HepG2 (cell line): Measurements from ENCODE around the gene HCFC2. TPM values are rescaled to one million over a fixed set of nuclear protein-coding genes. Genes with fewer than 3 reads are reported as not detected.

Source experiments
- ATAC-seq: fragments of 200-7000 bp; cut with Tn5 transposase; 3 replicates; pipeline ENCODE4 v1.9.1; 2020; ENCODE audit warnings: mild to moderate bottlenecking, moderate library complexity
- BruUV-seq: library from RNA; stranded (reverse); fragments of 400-500 nt; replicated peaks from 2 replicates; lab custom pipeline; 2021; lab: Mats Ljungman, UMichigan
- CTCF ChIA-PET: fragments of 300-600 bp; formaldehyde crosslinking; extraction: SDS; loops from one replicate; lab custom pipeline; 2021; ENCODE audit warnings: low total read pairs, inconsistent platforms, low intra/inter-chr PET ratio; lab: Yijun Ruan, JAX
- POLR2A ChIA-PET: fragments of 350-600 bp; sonication (Branson Sonifier 250); formaldehyde crosslinking; loops from one replicate; lab custom pipeline; 2020; ENCODE audit warnings: antibody characterized with exemption, inconsistent platforms; lab: Yijun Ruan, JAX
- DNase-seq: peaks from one replicate; pipeline ENCODE4 v3.0.0-alpha.2; 2015; ENCODE audit warnings: low spot score
- FAIRE-seq: peaks from 3 replicates; lab custom pipeline; 2011; peaks lifted over from hg19 to GRCh38; lab: Jason Lieb, UNC
- H2AFZ ChIP-seq: one replicate; pipeline ENCODE4 v1.6.1; 2011; ENCODE audit warnings: low read length, inconsistent platforms
- H3K27ac ChIP-seq: fragments of 300-600 bp; 3 replicates; pipeline ENCODE4 v1.8.0; 2011; ENCODE audit warnings: mixed run types, mild to moderate bottlenecking, mixed read lengths, low read length, inconsistent platforms; ENCODE audit not compliant: insufficient read depth; ENCODE audit errors: extremely low read length
- H3K27me3 ChIP-seq, 2 experiments: fragments of 200-600 bp in 1 of 2; 2 replicates in 1 of 2; 3 replicates in 1 of 2; pipeline versions ENCODE4 v1.6.0 to v1.8.0; 2011; ENCODE audit warnings: low read length in 2 of 2, mild to moderate bottlenecking in 2 of 2, moderate library complexity in 2 of 2, inconsistent platforms in 1 of 2; ENCODE audit not compliant: insufficient read depth in 2 of 2, control insufficient read depth in 1 of 2
- H3K36me3 ChIP-seq, 2 experiments: fragments of 200-600 bp in 1 of 2; replicated peaks in 1 of 2; 2 replicates in 1 of 2; 3 replicates in 1 of 2; pipeline versions ENCODE4 v1.5.1 to v1.8.0; 2011; ENCODE audit warnings: low read length in 2 of 2, inconsistent platforms in 1 of 2; ENCODE audit not compliant: insufficient read depth in 2 of 2, control insufficient read depth in 1 of 2
- H3K4me1 ChIP-seq: 2 replicates; pipeline ENCODE4 v1.5.1; 2012; ENCODE audit warnings: low read length, inconsistent platforms; ENCODE audit not compliant: insufficient read depth
- H3K4me2 ChIP-seq: 2 replicates; pipeline ENCODE4 v1.6.0; 2011; ENCODE audit warnings: low read depth, low read length, inconsistent platforms
- H3K4me3 ChIP-seq, 3 experiments: fragments of 200-600 bp in 1 of 3; sonication (generic), shearing (Covaris generic) in 1 of 3; replicated peaks in 1 of 3; 2 replicates each; pipeline ENCODE4 v1.5.1; 2011 to 2016; ENCODE audit warnings: low read length in 3 of 3, inconsistent platforms in 2 of 3, low read depth in 2 of 3, mild to moderate bottlenecking in 2 of 3, control low read depth in 1 of 3, mixed read lengths in 1 of 3; ENCODE audit not compliant: insufficient read depth in 1 of 3
- H3K79me2 ChIP-seq: one replicate; pipeline ENCODE4 v1.6.1; 2011; ENCODE audit warnings: low read length, inconsistent platforms; ENCODE audit not compliant: insufficient read depth
- H3K9ac ChIP-seq: 2 replicates; pipeline ENCODE4 v1.6.0; 2011; ENCODE audit warnings: mild to moderate bottlenecking, low read depth, low read length, inconsistent platforms; ENCODE audit not compliant: insufficient read depth
- H3K9me3 ChIP-seq: 2 replicates; pipeline ENCODE4 v1.5.1; 2012; ENCODE audit warnings: mild to moderate bottlenecking, low read length
- H4K20me1 ChIP-seq: 2 replicates; pipeline ENCODE4 v1.6.0; 2011; ENCODE audit warnings: inconsistent platforms, mild to moderate bottlenecking, low read length, moderate library complexity; ENCODE audit not compliant: insufficient read depth
- CBX1 ChIP-seq: IDR thresholded peaks from one replicate; pipeline ENCODE4 v1.6.1; 2016; ENCODE audit warnings: antibody characterized with exemption, low read depth
- CC2D1A ChIP-seq: sonication (generic); formaldehyde crosslinking; IDR thresholded peaks from 2 replicates; pipeline ENCODE4 v1.8.1; 2023; ENCODE audit warnings: mild to moderate bottlenecking, missing genetic modification reagents
- GFI1 ChIP-seq: sonication (generic); formaldehyde crosslinking; IDR thresholded peaks from 2 replicates; pipeline ENCODE4 v1.5.0; 2020; ENCODE audit warnings: missing genetic modification reagents, mild to moderate bottlenecking, borderline replicate concordance
- HIVEP1 ChIP-seq: sonication (generic); formaldehyde crosslinking; IDR thresholded peaks from 2 replicates; pipeline ENCODE4 v1.4.0; 2020; ENCODE audit warnings: mild to moderate bottlenecking, missing genetic modification reagents
- HNRNPLL ChIP-seq: fragments of 200-400 bp; formaldehyde crosslinking; IDR thresholded peaks from 2 replicates; pipeline ENCODE4 v1.6.1; 2017; ENCODE audit warnings: mild to moderate bottlenecking, low read depth, low read length; ENCODE audit not compliant: poor library complexity, severe bottlenecking
- HOXA7 ChIP-seq: sonication (generic); formaldehyde crosslinking; IDR thresholded peaks from 2 replicates; pipeline ENCODE4 v1.8.1; 2022; ENCODE audit warnings: mild to moderate bottlenecking, missing genetic modification reagents, moderate library complexity
- PAX8 ChIP-seq: sonication (generic); formaldehyde crosslinking; IDR thresholded peaks from 2 replicates; pipeline ENCODE4 v1.8.0; 2022; ENCODE audit warnings: mild to moderate bottlenecking, missing genetic modification reagents, borderline replicate concordance
- ZKSCAN8 ChIP-seq: IDR thresholded peaks from 2 replicates; pipeline ENCODE4 v1.6.1; 2016; ENCODE audit warnings: borderline replicate concordance, missing genetic modification reagents, missing compliant biosample characterization
- ZNF562 ChIP-seq: sonication (generic); formaldehyde crosslinking; IDR thresholded peaks from 2 replicates; pipeline ENCODE4 v1.8.0; 2022; ENCODE audit warnings: missing genetic modification reagents, borderline replicate concordance
- WGBS: methylation state at CpG from one replicate; pipeline ENCODE4 v1.1.6; 2017; ENCODE audit warnings: low lambda C conversion rate; 5-methylcytosine and 5-hydroxymethylcytosine counted together
- in situ Hi-C: cut with HindIII; loops from 2 replicates; pipeline ENCODE4 v1.10.0; 2017; ENCODE audit warnings: low pct_unique_long_range_greater_than_20kb; ENCODE audit not compliant: extremely low pct_ligation_motif_present
- intact Hi-C: fragments of 100-400 bp; cut with micrococcal nuclease; formaldehyde crosslinking; loops from one replicate; pipeline ENCODE4 v1.10.0; 2022; ENCODE audit not compliant: unreplicated experiment
- polyA plus RNA-seq, 8 experiments: library from polyadenylated mRNA; depleted of rRNA in 3 of 8; stranded (reverse) in 7 of 8; unstranded in 1 of 8; fragments of >200 nt; fragmentation: Illumina TruSeq in 4 of 8; extraction: Trizol in 4 of 8; gene quantifications; 2 replicates each; pipeline versions ENCODE4 v1.2.1 to v1.2.3, GENCODE V29; 2011 to 2016; ENCODE audit warnings: low read depth in 4 of 8, missing spikeins in 1 of 8, mixed read lengths in 1 of 8; ENCODE audit not compliant: insufficient read depth in 1 of 8
- total RNA-seq, 5 experiments: library from RNA; depleted of rRNA; stranded (reverse); fragments of >200 nt; fragmentation: Illumina TruSeq; extraction: Trizol; gene quantifications; 2 replicates each; pipeline ENCODE4 v1.2.3, GENCODE V29; 2016; ENCODE audit warnings: low read depth in 1 of 5

The HCFC2 gene
- total and polyA plus RNA-seq, 2 of the 13 experiments (the other 11 are each of a cell fraction or from before 2014, with no cell fraction given) = 3.7 to 4.9 TPM

DNA sequence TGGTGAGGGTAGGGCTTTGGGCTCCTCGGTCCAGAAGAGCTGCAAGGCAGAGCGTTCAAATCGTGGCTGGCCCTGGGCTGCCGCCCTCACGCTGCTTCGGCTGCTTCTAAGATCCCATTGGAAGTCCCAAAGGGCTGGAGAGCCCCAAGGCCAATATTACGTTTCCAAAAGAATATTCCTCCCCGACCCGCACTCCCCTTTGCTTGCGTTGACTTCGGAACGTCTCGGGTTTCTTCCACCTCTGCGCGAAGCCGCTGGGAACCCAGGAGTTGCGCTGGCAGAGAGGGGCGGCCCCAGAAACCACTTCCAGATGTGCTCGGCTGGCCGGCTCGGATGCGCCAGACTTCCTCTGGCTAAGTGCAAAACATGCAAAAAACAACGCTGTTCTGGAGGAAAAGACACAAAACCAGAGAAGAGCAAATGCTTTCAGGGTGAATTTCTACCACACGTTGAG, 14.4 kb upstream of the HCFC2 start, which contains the start of gene GLT8D2:
TSS of gene GLT8D2 (minus strand) at position 285 of the 454 bp plus-strand sequence. CDS start 30,539 bp downstream, outside the sequence.
- H3K9ac ChIP-seq = no peak within 1 kb of the TSS
- 0% methylated on average over 15 of the region's 24 CpGs for WGBS
- H4K20me1 ChIP-seq = no peaks in the 10 kb centered on the region
- no peak within 1 kb of the TSS for H3K27ac ChIP-seq
- ATAC-seq (peak; percentile 88), DNase-seq (no peak), FAIRE-seq (no peak)
- no TSS peak for BruUV-seq
- H3K4me3 ChIP-seq = peak within 1 kb of the TSS; percentile 44 to 66 (median 47)
- no peaks in the 10 kb centered on the region for H3K36me3 ChIP-seq
- H3K4me2 ChIP-seq = peak within 1 kb of the TSS; percentile 85
- H3K27me3 ChIP-seq = peaks cover 0 to 32% of the 10 kb centered on the region in 2 experiments; a peak in 4 of 5 replicates
- no peaks in the 10 kb centered on the region for H3K79me2 ChIP-seq
- TF ChIP-seq ZKSCAN8 (CRISPR knock-in tag) (no peak), HIVEP1 (CRISPR knock-in tag) (0 out of 2 replicates have a peak, but pooled peaks have one; percentile 52), GFI1 (no peak), ZNF562 (no peak), HOXA7 (CRISPR knock-in tag) (no peak), HNRNPLL (peak; percentile 87), CC2D1A (CRISPR knock-in tag) (no peak)
- no peaks in the 10 kb centered on the region for H3K9me3 ChIP-seq
- intact Hi-C loops (no loop called here), in situ Hi-C loops (no loop called here)
- peaks cover 18% of the 10 kb centered on the region for H3K4me1 ChIP-seq
- POLR2A ChIA-PET = no interaction called here
- CTCF ChIA-PET = no interaction called here
- H2AFZ ChIP-seq = peak within 1 kb of the TSS; percentile 11

DNA sequence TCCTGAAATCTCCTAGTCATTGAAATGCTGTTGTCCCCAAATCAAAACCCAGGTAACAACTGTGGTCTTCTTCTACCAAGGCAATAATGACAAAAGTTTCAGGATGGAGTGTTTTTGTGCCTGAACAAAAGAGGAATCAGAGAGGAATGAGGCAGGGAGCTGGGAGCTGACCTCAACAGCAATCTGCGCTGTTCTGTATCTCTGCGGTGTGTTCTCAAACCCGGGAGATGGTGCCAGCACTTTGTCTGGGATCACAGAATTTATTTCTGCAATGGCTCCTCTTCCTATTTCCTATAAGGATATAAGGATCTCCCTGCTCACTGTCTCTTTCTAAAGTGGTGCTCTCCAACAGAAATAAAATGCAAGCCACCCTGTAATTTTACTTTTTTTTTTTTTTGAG, 13.9 kb upstream of the HCFC2 start:
- no peak for DNase-seq
- Histone ChIP-seq H3K9ac (no peak overlapping the region), H2AFZ (no peak overlapping the region), H3K9me3 (no peaks in the 10 kb centered on the region), H3K4me1 (peaks cover 18% of the 10 kb centered on the region), H3K79me2 (no peaks in the 10 kb centered on the region), H3K27ac (no peak overlapping the region), H3K4me2 (peak overlapping the region; percentile 85), H3K4me3 (peak overlapping the region in 2 of 3 experiments; percentile 47 to 66; a peak in 2 of 6 replicates), H4K20me1 (no peaks in the 10 kb centered on the region), H3K27me3 (peaks cover 0 to 29% of the 10 kb centered on the region in 2 experiments; a peak in 4 of 5 replicates), H3K36me3 (no peaks in the 10 kb centered on the region)
- no peak for TF ChIP-seq CBX1
- no peak for TF ChIP-seq PAX8
- ChIA-PET POLR2A (no interaction called here), CTCF (no interaction called here)
- in situ Hi-C loops (no loop called here), intact Hi-C loops (no loop called here)
- 9% methylated on average over 3 of the region's 3 CpGs for WGBS
- no TSS peak for BruUV-seq
- peak; percentile 54; the same call in 2 of the 3 replicates for ATAC-seq
- no peak for FAIRE-seq
